ENCODE results near the gene GLIS1. TPM values are rescaled to one million over a fixed set of nuclear protein-coding genes. Genes with fewer than 3 reads are reported as not detected.

GLIS1 gene
- polyA plus RNA-seq, 1 donor from 2014 or later: not detected

- Histone ChIP-seq H3K9me3 (ENCODE audit: low read length) (no peaks in the 10 kb centered on the region), H3K27me3 (ENCODE audit: insufficient read depth, low read depth, low read length) (no peaks in the 10 kb centered on the region), H4K20me1 (ENCODE audit: insufficient read depth) (no peaks in the 10 kb centered on the region), H3K4me2 (ENCODE audit: low read length) (no peak overlapping the region), H3K79me2 (replicated peaks; ENCODE audit: insufficient read depth, low read length) (no peaks in the 10 kb centered on the region), H3K4me3 (ENCODE audit: low read length) (no peak overlapping the region), H3K36me3 (ENCODE audit: insufficient read depth, low read length) (no peaks in the 10 kb centered on the region), H3K9ac (ENCODE audit: low read length) (no peak overlapping the region), H2AFZ (ENCODE audit: low read depth, low read length) (no peak overlapping the region), H3K27ac (ENCODE audit: low read length) (no peak overlapping the region), H3K9me2 (ENCODE audit: insufficient read depth, low read length) (no peaks in the 10 kb centered on the region), H3F3A (ENCODE audit: insufficient read depth, low read length, poor library complexity, severe bottlenecking) (no peaks in the 10 kb centered on the region)
- no peak for TF ChIP-seq RAD21 (conservative IDR thresholded peaks at IDR 0.05)
- no peak for TF ChIP-seq CTCF (IDR thresholded peaks at IDR 0.05; ENCODE audit: poor library complexity, severe bottlenecking)
- no peak for TF ChIP-seq EZH2 (IDR thresholded peaks at IDR 0.05; ENCODE audit: borderline replicate concordance, insufficient read depth, low read length, poor library complexity, severe bottlenecking)
- no peak for TF ChIP-seq REST (IDR thresholded peaks at IDR 0.05; ENCODE audit: borderline replicate concordance)
- no peak for TF ChIP-seq MXI1 (conservative IDR thresholded peaks at IDR 0.05; ENCODE audit: poor library complexity, severe bottlenecking)
- no peak for TF ChIP-seq POLR2AphosphoS5 (IDR thresholded peaks at IDR 0.05)
- TF ChIP-seq EP300 (conservative IDR thresholded peaks at IDR 0.05; ENCODE audit: poor library complexity, severe bottlenecking): no peak
- no peak for TF ChIP-seq TAF1 (IDR thresholded peaks at IDR 0.05; ENCODE audit: low read depth)
- no peak for TF ChIP-seq SMC3 (conservative IDR thresholded peaks at IDR 0.05; ENCODE audit: poor library complexity)
Measured at GRCh38 chr1:53499257-53500203, 239.4 kb downstream of the GLIS1 start.

- Histone ChIP-seq H3K27me3 (ENCODE audit: insufficient read depth, low read depth, low read length) (no peaks in the 10 kb centered on the region), H3K4me3 (ENCODE audit: low read length) (no peak overlapping the region), H3F3A (ENCODE audit: insufficient read depth, low read length, poor library complexity, severe bottlenecking) (no peaks in the 10 kb centered on the region), H3K36me3 (ENCODE audit: insufficient read depth, low read length) (no peaks in the 10 kb centered on the region), H4K20me1 (ENCODE audit: insufficient read depth) (no peaks in the 10 kb centered on the region), H3K4me2 (ENCODE audit: low read length) (no peak overlapping the region), H2AFZ (ENCODE audit: low read depth, low read length) (no peak overlapping the region), H3K9ac (ENCODE audit: low read length) (no peak overlapping the region), H3K79me2 (replicated peaks; ENCODE audit: insufficient read depth, low read length) (no peaks in the 10 kb centered on the region), H3K9me2 (ENCODE audit: insufficient read depth, low read length) (no peaks in the 10 kb centered on the region), H3K27ac (ENCODE audit: low read length) (no peak overlapping the region), H3K9me3 (ENCODE audit: low read length) (no peaks in the 10 kb centered on the region)
- TF ChIP-seq RAD21 (conservative IDR thresholded peaks at IDR 0.05) (no peak), CTCF (IDR thresholded peaks at IDR 0.05; ENCODE audit: poor library complexity, severe bottlenecking) (no peak), POLR2AphosphoS5 (IDR thresholded peaks at IDR 0.05) (no peak)
Measured at GRCh38 chr1:53498555-53499131, 240.3 kb downstream of the GLIS1 start.

All from neural cell (in vitro differentiated cells).